Activated CD4-positive, alpha-beta memory T cell treated with anti-CD3 and anti-CD28 coated beads, Interleukin-2, amount 10 ng/mL, durations not matched to agents 7 days and 5 days (primary cell): ENCODE data around the gene TJP2. TPM values are rescaled to one million over a fixed set of nuclear protein-coding genes. Genes with fewer than 3 reads are reported as not detected.
A peak's percentile ranks its signal among the peaks of the same experiment; 100 is the strongest.

Experiments
- CTCF ChIA-PET: fragments of 350-600 bp; sonication (Branson Sonifier 250); formaldehyde crosslinking; loops from one replicate; lab custom pipeline; 2021; ENCODE audit warnings: antibody characterized with exemption, inconsistent platforms; lab: Charles Lee
- POLR2A ChIA-PET: fragments of 350-600 bp; sonication (Branson Sonifier 250); formaldehyde crosslinking; loops from one replicate; lab custom pipeline; 2021; ENCODE audit warnings: antibody characterized with exemption; lab: Charles Lee
- DNase-seq: peaks from one replicate; pipeline ENCODE4 v3.0.0-alpha.2; 2020
- H3K27ac Mint-ChIP-seq: one replicate; pipeline ENCODE4 v1.8.0; 2021; ENCODE audit warnings: mild to moderate bottlenecking, mixed read lengths
- H3K27me3 Mint-ChIP-seq: one replicate; pipeline ENCODE4 v1.8.0; 2021; ENCODE audit warnings: mixed read lengths
- H3K36me3 Mint-ChIP-seq: one replicate; pipeline ENCODE4 v1.8.0; 2021; ENCODE audit warnings: low read depth, mixed read lengths
- H3K4me1 Mint-ChIP-seq: one replicate; pipeline ENCODE4 v1.8.0; 2021; ENCODE audit warnings: mixed read lengths
- H3K4me3 Mint-ChIP-seq: one replicate; pipeline ENCODE4 v1.8.0; 2021; ENCODE audit warnings: mild to moderate bottlenecking, mixed read lengths
- H3K9me3 Mint-ChIP-seq: one replicate; pipeline ENCODE4 v1.8.0; 2021; ENCODE audit warnings: mixed read lengths
- total RNA-seq, 2 experiments: library from RNA; stranded (reverse); gene quantifications; one replicate each; pipeline ENCODE4 v1.2.3, GENCODE V29; 2021

The TJP2 gene
- total RNA-seq, 2 experiments from 2014 or later = 37.2 to 37.9 TPM

DNA sequence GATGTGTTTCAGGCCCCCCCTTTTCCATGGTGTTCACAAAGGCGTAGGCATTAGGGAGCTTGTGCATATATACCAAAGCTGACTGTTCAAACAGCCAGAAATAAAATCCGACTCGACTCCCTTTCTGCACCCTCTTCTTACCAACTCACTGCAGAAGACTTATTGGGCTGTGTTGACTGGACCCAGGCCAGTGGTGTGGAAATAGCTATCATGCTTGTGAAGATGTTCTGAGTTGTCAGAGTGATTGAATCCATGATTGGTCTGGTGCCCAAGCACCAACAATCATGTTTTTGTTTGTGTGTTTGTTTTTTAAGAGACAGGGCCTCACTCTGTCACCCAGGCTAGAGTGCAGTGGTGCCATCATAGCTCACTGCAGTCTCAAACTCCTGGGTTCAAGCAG, 21.6 kb downstream of the TJP2 start:
- Mint-ChIP-seq H3K4me3 (no peak overlapping the region), H3K36me3 (no peaks in the 10 kb centered on the region), H3K27ac (no peak overlapping the region), H3K27me3 (no peaks in the 10 kb centered on the region), H3K9me3 (no peaks in the 10 kb centered on the region), H3K4me1 (peaks cover 52% of the 10 kb centered on the region)
- DNase-seq = no peak
- POLR2A ChIA-PET = interaction anchor here (1.4 to 1.5 kb wide), 2 partner anchors 15 to 142 kb away, joined by 3 read pairs; no protein-coding TSS in a partner anchor
- CTCF ChIA-PET = interaction anchor here (1.3 to 7.2 kb wide), 5 partner anchors 15 to 160 kb away, joined by 4 to 161 read pairs (median 47); partner anchors contain the start of gene FXN

DNA sequence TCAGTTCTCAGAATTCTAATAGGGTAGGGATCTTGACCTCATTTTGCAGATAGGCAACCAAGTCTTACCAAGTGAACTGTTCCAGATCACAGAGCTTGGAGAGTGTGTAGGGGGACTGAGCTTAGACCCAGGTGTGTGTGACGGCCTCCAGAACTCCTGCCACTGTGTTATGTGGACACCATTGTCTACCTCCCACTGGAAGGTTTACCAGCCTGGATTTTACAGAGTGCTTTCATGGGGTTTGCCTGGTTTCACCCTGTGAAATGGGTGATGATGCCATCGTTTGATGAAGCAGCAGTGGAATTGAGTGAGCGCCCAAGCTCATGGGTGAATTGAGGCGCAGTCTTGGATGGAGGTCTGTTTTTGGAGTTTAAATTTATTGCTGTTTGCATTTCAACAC, 23.6 kb downstream of the TJP2 start:
- H3K36me3 Mint-ChIP-seq = peaks cover 3% of the 10 kb centered on the region
- no peak for DNase-seq
- no peaks in the 10 kb centered on the region for H3K9me3 Mint-ChIP-seq
- CTCF ChIA-PET = interaction anchor here (0.7 to 2.9 kb wide), 5 partner anchors 9 to 162 kb away, joined by 3 to 13 read pairs (median 4); partner anchors contain the start of gene FXN
- no peaks in the 10 kb centered on the region for H3K27me3 Mint-ChIP-seq
- POLR2A ChIA-PET = no interaction called here
- no peak overlapping the region for H3K4me3 Mint-ChIP-seq
- no peak overlapping the region for H3K27ac Mint-ChIP-seq
- peaks cover 50% of the 10 kb centered on the region for H3K4me1 Mint-ChIP-seq

GRCh38 chr9:69198521-69199220, 24.6 kb downstream of the TJP2 start:
- DNase-seq = no peak
- Mint-ChIP-seq H3K9me3 (no peaks in the 10 kb centered on the region), H3K4me1 (peaks cover 43% of the 10 kb centered on the region), H3K36me3 (peaks cover 3% of the 10 kb centered on the region), H3K4me3 (no peak overlapping the region), H3K27me3 (no peaks in the 10 kb centered on the region), H3K27ac (no peak overlapping the region)
- ChIA-PET POLR2A (interaction anchor here (1.2 to 1.9 kb wide), 2 partner anchors 18 to 163 kb away, joined by 3 to 4 read pairs; partner anchors contain the start of gene FXN), CTCF (interaction anchor here (0.9 to 2.9 kb wide), 7 partner anchors 13 to 163 kb away, joined by 3 to 13 read pairs (median 3); partner anchors contain the start of gene FXN)

GRCh38 chr9:69199769-69200470, 25.8 kb downstream of the TJP2 start:
- Mint-ChIP-seq H3K36me3 (peaks cover 3% of the 10 kb centered on the region), H3K27ac (peak overlapping the region; percentile 74), H3K27me3 (peaks cover 3% of the 10 kb centered on the region), H3K4me1 (peaks cover 50% of the 10 kb centered on the region), H3K9me3 (no peaks in the 10 kb centered on the region), H3K4me3 (peak overlapping the region; percentile 10)
- ChIA-PET POLR2A (interaction anchor here (1.2 to 1.9 kb wide), 2 partner anchors 19 to 165 kb away, joined by 3 to 4 read pairs; partner anchors contain the start of gene FXN), CTCF (interaction anchor here (1.0 to 2.9 kb wide), 4 partner anchors 17 to 164 kb away, joined by 3 to 13 read pairs (median 5); partner anchors contain the start of gene FXN)
- DNase-seq = peak; percentile 21

GRCh38 chr9:69202556-69202955, 28.5 kb downstream of the TJP2 start:
- H3K27me3 Mint-ChIP-seq = peaks cover 3% of the 10 kb centered on the region
- H3K9me3 Mint-ChIP-seq = no peaks in the 10 kb centered on the region
- H3K27ac Mint-ChIP-seq = no peak overlapping the region
- ChIA-PET CTCF (interaction anchor here (1.2 to 2.0 kb wide), 2 partner anchors 10 to 21 kb away, joined by 4 to 18 read pairs; no protein-coding TSS in a partner anchor), POLR2A (no interaction called here)
- peaks cover 3% of the 10 kb centered on the region for H3K36me3 Mint-ChIP-seq
- peaks cover 47% of the 10 kb centered on the region for H3K4me1 Mint-ChIP-seq
- no peak overlapping the region for H3K4me3 Mint-ChIP-seq
- no peak for DNase-seq

GRCh38 chr9:69204326-69204725, 30.2 kb downstream of the TJP2 start:
- Mint-ChIP-seq H3K27me3 (peaks cover 3% of the 10 kb centered on the region), H3K36me3 (peaks cover 3% of the 10 kb centered on the region), H3K4me1 (peaks cover 34% of the 10 kb centered on the region), H3K27ac (no peak overlapping the region), H3K9me3 (no peaks in the 10 kb centered on the region), H3K4me3 (no peak overlapping the region)
- DNase-seq = no peak
- ChIA-PET CTCF (interaction anchor here (1.8 kb wide), 1 partner anchor 11 kb away, joined by 10 read pairs; no protein-coding TSS in a partner anchor), POLR2A (no interaction called here)

DNA sequence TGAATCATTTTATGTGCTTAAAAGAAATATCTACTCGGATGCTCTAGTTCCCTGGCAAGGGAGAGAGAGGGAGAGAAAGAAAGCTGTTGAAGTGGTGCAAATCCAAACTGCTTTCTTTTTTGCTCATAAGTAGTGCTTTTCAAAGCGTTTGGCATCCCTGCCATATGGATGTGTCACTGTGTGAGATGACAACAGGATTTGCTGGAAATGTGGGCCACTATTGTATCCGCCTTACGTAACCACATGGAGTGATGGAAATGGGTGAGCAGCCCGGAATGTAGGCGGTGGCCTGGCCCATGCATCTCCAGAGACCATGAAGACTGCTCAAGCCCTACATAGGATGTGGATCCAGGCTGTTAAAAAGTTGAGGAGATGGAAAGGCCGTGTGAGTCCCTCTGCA, 30.8 kb downstream of the TJP2 start:
- POLR2A ChIA-PET = interaction anchor here (0.5 kb wide), 1 partner anchor 189 kb away, joined by 4 read pairs; no protein-coding TSS in a partner anchor
- Mint-ChIP-seq H3K27me3 (peaks cover 3% of the 10 kb centered on the region), H3K4me3 (no peak overlapping the region), H3K4me1 (peaks cover 29% of the 10 kb centered on the region), H3K9me3 (no peaks in the 10 kb centered on the region), H3K36me3 (peaks cover 3% of the 10 kb centered on the region), H3K27ac (no peak overlapping the region)
- CTCF ChIA-PET = interaction anchor here (1.8 kb wide), 1 partner anchor 11 kb away, joined by 10 read pairs; no protein-coding TSS in a partner anchor
- no peak for DNase-seq

DNA sequence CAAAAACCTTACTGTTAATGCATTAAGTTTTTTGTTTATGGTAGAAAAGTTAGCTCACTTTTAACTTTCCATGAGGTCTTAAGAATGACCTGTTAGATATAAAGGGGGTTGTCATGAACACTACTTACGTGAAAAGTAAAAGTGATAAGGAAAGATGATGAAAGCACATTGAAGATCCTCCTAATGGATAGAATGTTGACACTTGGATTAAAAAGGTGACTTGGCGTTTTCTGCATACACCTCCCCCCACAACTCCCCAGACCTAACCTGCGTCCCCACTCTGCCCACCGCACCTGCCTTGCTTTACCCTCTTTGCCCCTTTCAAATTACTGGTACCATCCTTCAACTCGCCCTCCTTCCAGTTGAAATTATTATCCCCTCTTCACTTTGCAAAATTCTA, 32.0 kb downstream of the TJP2 start:
- Mint-ChIP-seq H3K27me3 (peaks cover 3% of the 10 kb centered on the region), H3K36me3 (peaks cover under 1% of the 10 kb centered on the region), H3K9me3 (no peaks in the 10 kb centered on the region), H3K4me3 (no peak overlapping the region), H3K4me1 (peaks cover 17% of the 10 kb centered on the region), H3K27ac (no peak overlapping the region)
- CTCF ChIA-PET = interaction anchor here (1.8 kb wide), 1 partner anchor 12 kb away, joined by 10 read pairs; no protein-coding TSS in a partner anchor
- no peak for DNase-seq
- POLR2A ChIA-PET = no interaction called here

DNA sequence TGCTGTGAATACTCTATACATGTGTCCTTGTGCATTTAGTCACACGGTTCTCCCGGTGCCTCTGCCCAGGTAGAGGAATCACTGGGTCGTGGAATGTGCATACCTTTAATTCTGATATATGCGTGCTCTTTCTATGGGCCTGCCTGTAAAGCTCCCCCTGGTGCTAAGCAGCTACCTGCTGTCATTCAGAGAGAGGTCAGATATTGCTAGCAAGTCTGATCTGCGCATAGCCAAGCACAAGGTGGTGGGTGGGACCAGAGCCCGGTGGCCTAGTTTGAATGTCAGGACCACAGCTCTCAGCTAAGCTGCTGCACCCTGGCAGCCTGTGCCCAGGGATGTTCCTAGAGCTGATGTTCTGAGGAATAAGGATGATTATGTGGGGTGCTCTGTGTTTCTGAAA, 33.4 kb downstream of the TJP2 start:
- ChIA-PET CTCF (interaction anchor here (1.0 to 2.1 kb wide), 3 partner anchors 10 to 16 kb away, joined by 3 to 6 read pairs (median 4); no protein-coding TSS in a partner anchor), POLR2A (no interaction called here)
- Mint-ChIP-seq H3K27ac (no peak overlapping the region), H3K27me3 (peaks cover 3% of the 10 kb centered on the region), H3K9me3 (no peaks in the 10 kb centered on the region), H3K4me3 (no peak overlapping the region), H3K36me3 (peaks cover under 1% of the 10 kb centered on the region), H3K4me1 (peaks cover 7% of the 10 kb centered on the region)
- DNase-seq = no peak

- H3K4me1 Mint-ChIP-seq = no peaks in the 10 kb centered on the region
- no peak overlapping the region for H3K27ac Mint-ChIP-seq
- no peak overlapping the region for H3K4me3 Mint-ChIP-seq
- POLR2A ChIA-PET = no interaction called here
- peaks cover 5% of the 10 kb centered on the region for H3K36me3 Mint-ChIP-seq
- no peaks in the 10 kb centered on the region for H3K9me3 Mint-ChIP-seq
- CTCF ChIA-PET = no interaction called here
- DNase-seq = no peak
- no peaks in the 10 kb centered on the region for H3K27me3 Mint-ChIP-seq
These were observed 37.5 kb downstream of the TJP2 start for GRCh38 chr9:69211424-69212036.

DNA sequence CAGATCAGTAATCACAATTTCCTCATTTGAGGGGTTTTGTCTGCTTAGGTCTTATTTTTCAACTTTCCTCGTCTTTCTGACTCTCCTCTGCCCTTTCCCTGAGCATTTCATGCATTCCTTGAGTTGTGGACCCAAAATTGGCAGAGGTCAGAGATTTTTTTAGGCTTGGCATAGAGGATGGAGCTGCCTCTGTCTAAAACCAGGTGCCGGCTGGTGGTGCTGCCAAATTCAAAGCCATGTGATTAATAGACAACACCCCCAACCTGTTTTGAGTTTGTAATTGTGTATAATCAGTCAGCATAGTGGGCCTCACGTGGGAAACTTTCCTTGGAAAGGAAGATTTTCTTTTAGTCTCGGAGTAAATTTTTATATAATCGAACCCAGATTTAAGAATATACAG, 39.6 kb downstream of the TJP2 start:
- H3K36me3 Mint-ChIP-seq = peaks cover 14% of the 10 kb centered on the region
- POLR2A ChIA-PET = no interaction called here

GRCh38 chr9:69214939-69215338, 40.9 kb downstream of the TJP2 start:
- peaks cover 15% of the 10 kb centered on the region for H3K36me3 Mint-ChIP-seq
- H3K9me3 Mint-ChIP-seq = no peaks in the 10 kb centered on the region
- DNase-seq = no peak
- no peak overlapping the region for H3K27ac Mint-ChIP-seq
- no peaks in the 10 kb centered on the region for H3K4me1 Mint-ChIP-seq
- POLR2A ChIA-PET = no interaction called here
- no peaks in the 10 kb centered on the region for H3K27me3 Mint-ChIP-seq
- H3K4me3 Mint-ChIP-seq = no peak overlapping the region
- CTCF ChIA-PET = interaction anchor here (2.7 to 3.4 kb wide), 2 partner anchors 8 to 22 kb away, joined by 8 to 16 read pairs; no protein-coding TSS in a partner anchor

More for the DNA sequence above, 39.6 kb downstream of the TJP2 start:
- CTCF ChIA-PET = interaction anchor here (2.7 to 3.4 kb wide), 2 partner anchors 9 to 20 kb away, joined by 8 to 16 read pairs; no protein-coding TSS in a partner anchor
- Mint-ChIP-seq H3K27me3 (no peaks in the 10 kb centered on the region), H3K4me1 (no peaks in the 10 kb centered on the region), H3K27ac (no peak overlapping the region), H3K4me3 (no peak overlapping the region), H3K9me3 (no peaks in the 10 kb centered on the region)
- no peak for DNase-seq
